Right forelimb (tissue), 1 donor: ENCODE results near the gene ANKRD33B.
"Not testable (repeated sequence)": the region's sequence is repeated elsewhere in the genome, so short reads cannot be mapped to it uniquely, and the experiment has no call there.

Experiments
- DNase-seq: peaks from one replicate; pipeline ENCODE4 v3.0.0-alpha.2; 2018

The ANKRD33B gene

DNA sequence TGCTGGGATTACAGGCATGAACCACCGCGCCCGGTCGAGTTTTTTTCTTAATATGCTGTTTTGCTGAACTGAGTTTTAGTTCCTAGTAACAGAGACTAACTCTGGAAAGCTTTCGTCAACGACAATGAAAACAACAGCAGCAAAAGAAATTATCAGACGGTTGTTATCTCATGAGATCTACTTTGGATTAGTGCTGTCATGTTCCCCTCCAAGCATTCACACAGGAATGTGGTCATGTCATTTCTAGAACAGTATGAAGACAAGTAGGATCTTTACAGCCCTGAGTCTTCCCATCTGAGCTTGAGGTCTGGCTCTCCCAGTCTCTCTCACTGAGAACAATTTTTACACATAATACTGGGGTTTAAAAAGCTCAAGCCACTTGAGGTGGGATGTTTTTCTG lies 4.0 kb upstream of the ANKRD33B start:
- no peak for DNase-seq

DNA sequence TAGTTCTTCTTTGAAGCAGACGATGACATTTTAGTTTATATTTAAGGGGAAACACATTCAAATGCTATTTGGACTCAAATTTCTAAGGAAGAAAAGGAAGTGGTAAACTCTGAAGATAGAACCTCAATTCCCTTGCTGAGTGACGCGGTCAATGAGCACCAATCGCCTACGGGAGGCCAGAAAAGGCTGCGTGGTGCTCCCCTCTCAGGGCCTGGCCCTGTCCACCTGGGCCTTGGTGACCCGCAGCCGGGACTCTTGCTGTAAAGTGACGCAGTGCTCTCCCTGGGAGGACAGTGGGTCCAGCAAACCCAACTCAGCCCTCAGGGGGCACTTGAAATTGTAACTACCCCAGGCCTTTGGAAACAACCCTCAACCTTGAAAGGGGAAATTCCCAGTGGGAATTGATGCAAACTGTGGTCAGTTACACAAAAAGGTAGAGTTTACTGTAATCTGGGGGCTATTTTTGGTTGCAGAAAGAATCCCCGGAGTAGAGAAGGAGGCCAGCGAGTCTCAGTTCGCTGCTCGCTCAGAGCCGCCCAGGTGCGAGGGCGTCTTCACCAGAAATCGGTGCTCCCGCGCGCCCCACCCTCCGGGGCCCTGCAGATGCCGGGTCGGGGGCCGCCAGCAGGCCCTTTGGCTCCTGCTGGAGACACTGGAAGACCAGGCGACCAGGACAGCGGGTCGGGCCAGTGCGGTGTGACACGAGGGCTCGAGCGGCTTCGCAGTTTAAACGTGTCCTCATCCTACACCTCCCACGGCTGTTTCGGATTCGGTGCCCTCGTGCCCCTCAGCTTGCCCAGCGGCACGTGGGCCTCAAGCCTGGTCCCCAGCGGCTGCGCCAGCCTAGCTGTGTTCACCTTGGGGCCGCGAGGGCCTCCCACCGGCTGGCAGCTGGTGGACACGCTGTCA lies 1.4 kb upstream of the ANKRD33B start:
- no peak for DNase-seq

DNA sequence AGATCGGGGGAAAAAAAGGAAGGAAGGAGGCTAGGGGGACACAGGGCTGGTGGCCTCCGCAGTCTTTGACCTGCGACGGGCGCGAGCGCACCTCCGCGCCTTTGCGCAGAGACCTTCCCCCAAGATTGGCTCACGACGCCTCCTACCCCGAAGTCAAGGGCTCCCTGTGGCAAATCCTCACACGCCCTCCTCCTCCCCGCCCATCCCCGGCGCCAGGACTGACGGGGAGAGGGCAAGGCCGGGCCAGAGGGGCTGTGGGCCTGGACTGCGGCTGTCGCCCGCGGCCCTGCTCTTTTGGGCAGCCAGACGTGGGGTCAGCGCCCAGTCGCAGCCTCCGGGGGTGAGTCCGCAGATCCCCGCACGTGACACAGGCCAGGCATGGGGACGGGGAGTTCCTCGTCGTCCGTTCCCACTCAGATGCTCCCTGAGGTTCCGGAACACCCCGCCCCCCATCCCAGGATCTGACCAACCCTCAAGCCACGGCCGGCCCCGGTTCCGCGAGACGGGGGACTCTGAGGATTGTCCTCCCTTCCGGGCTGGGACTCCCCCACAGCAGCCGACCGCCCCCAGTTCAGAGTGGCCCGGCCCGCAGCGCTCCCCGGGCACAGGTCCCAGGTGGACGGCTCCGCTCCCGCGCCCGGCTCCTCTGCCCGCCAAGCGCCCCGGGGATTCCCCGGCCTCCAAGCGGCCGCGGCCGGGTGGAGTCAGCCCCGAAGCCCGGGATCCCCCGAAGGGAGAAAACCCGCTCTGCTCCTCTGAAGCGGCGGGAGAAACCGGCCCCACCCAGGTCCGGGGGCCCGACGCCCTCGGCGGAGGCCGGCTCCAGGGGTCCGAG lies 543 bp upstream of the ANKRD33B start:
- DNase-seq: peak; percentile 54

DNA sequence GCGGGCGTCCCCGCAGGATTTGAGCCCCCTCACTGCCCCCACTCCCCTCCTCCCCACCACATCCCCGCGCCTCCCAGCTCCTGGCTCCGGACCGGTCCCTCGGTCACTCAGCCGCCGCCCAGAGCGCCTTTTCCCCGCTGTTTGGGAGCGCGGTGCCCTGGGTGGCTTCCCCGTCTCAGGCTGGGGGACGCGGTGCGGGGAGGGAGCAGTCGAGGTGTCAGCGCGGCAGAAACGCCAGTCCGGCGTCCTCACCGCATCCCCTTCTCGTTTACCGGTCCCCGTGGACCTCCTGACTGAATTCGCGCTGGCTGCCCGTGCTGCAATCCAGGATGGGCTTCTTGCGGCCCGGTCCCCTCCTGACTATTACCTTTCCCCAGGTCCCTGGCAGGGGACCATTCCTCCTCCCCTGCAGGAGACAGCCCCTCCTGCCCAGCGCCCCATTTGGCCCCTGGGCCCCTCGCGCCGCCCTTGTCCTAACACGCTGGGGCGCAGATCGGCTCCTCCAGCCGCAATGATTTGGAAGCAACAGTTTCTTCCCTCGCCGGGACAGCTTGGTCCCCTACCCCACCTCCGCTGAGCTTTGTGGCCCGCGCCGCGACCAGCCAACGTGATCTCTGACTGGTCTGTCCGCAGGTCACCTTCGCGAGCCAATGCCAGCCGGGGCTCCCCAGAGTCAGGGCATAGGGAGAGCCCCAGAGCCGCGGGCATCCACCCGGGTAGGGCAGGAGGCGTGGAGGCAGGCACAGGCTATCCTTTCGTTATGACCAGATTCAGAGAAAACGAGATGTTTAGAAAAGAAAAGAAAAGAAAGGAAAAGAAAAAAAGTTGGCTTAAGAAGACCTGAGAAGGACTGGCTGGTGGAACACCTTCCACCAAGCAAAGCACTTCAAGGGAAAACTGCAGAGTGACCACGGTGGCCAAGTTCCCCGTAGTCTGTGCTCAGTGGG lies 1.2 kb downstream of the ANKRD33B start:
- DNase-seq: no peak

DNA sequence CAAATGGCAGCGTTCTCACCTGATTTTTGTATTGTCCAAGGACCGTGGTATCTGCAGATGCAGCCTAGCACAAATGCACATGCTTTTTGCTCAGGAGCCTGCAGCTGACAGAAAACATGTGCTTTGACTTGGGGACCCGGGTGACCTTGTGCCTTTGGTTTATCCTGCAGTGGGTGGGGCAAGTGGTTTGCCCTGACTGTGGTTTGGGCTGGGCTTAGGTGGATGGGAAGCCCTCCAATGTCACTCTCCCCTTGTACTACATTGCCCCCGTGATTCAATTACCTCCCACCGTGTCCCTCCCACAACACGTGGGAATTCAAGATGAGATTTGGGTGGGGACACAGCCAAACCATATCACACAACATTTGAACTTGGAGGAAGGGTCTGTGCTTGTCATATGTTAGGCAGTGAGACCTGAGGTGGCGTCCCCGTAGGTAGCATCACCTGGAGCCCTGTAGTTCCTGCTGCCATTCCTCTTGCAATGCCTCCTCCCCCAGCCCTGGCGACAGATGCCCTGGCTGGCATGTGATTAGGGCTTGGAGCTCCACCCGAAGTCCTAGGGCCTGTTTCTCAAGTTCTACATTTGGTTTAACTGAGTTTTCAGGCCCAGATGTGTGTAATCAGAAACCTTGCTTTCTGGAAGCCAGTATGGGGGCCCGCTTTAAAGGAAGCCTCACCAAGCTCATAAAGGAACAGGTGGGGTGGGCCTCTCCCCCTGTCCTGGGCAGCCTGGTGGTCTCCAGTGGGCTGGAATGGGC lies 2.1 kb downstream of the ANKRD33B start:
- no peak for DNase-seq

DNA sequence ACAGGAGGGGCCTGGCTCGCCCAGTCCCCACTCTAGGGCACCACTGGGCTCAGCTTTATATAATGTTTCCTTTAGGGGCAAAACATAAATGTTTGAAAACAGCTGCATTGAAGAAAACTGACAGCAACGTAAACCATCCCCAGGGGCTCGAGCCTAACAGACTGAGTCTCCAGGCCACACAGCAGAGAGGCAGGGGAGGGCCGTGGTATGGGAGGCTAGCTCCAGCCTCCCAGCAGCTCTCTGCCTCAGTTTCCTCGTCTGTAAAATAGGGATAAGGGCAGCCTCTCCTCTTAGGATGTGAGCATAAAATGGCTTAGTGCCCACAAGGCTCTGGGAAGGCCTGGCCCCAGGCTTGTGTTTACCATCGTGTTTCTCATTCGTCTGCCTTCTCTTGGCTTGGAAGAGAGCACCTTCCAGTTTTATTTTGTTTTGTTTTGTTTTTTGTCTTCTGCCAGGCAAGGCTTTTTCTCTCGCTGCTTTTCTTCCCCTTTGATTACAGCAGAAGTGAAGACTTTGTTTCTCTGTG lies 2.7 kb downstream of the ANKRD33B start:
- DNase-seq: no peak

DNA sequence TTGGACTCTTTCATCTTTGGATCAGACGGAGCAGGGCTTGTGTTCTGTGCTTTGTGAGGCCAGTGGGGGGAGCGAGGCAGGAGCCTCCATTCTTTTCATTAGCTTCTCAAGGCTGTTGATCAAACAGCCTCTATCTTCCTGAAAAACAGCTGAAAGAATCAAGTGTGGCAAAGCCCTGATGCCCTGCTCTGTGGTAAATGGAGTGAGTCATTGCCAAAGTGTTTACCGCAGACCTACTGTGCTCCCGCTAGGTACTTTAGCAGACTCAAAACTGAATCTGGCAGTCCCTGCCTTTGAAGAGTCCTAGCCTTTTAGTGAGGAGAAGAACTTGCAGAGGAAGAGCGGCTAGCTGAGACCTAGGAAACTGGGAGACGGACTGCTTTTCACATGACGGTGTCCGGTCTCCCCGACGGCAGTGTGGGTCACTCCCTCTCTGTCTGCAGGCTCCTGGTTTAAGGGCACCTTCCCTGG lies 3.3 kb downstream of the ANKRD33B start:
- DNase-seq: no peak

DNA sequence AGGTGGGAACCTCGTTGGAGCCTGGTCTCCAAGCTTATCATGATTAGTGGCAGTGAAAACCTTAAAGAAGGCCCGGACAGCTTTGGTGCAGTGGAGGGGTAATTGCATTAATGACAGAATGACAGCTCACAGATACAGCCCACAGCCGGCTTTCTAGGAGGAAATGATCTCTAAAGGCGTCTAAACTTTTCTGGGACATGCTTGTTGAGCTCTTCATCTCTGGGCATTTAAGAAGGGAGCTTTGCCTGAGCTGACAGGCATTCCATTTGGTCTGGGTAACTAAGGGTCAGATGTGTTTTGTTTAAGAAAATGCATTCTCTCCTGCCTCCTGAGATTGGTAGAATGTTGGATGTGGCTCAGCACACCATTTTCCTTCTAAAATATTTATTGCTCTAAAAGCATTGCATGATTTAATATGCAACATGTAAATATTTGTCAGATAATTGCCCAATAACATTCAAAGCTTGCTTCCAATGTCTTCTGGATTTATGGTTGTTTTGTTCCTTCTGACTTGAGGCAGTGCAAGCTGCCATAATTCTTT lies 4.0 kb downstream of the ANKRD33B start:
- no peak for DNase-seq

DNA sequence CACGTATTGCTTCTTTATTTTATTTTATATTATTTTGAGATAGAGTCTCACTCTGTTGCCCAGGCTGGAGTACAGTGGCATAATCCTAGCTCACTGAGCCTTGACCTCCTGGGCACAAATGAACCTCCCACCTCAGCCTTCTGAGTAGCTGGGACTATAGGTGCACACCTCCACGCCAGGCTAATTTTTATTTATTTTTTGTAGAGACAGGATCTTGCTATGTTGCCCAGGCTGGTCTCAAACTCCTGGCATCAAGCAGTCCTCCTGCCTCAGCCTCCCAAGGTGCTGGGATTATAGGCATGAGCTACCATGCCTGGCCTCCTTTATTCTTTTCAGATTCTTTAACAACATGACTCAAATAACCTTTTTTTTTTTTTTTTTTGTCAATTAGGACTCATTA lies 6.7 kb downstream of the ANKRD33B start:
- DNase-seq: not testable (repeated sequence)

DNA sequence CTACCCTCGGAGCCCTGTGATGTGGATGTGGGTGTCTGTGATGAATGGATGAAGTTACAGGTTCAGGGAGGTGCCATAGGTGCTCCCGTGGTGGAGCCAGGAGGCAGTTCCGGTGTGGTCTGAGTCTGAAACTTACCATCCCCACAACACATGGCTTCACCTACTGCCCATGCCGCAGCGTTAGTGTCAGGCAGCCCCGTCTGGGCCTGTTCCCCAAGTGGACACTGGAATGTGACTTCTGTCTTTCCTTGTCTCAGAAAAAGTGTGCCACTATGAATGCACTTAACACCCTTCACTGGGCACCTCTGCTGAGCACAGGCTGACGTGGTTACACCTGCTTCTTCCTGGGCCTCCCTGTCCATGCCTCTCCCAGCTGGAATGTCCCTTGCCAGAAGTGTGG lies 8.6 kb downstream of the ANKRD33B start:
- DNase-seq: no peak

DNA sequence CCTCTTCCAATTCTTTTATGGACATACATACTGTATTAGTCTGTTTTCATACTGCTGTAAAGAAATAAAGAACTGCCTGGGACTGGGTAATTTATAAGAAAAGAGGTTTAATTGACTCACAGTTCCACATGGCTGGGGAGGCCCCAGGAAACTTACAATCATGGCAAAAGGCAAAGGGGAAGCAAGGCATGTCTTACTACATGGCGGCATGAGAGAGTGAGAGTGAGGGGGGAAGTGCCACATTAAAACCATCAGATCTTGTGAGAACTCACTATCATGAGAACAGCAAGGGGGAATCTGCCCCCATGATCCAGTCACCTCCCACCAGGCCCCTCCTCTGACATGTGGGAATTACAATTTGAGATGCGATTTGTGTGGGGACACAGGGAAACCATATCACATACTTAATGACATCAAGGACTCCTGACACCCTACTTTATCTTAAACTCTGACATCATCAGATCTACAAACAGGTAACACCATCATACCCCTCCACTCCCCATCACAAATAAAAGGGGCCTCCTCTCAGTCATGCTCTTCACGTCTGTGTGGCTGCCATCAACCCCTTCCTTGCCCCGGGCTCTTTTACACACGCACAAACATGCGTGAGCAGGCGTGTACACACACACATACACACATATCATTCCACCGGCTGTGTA lies 9.7 kb downstream of the ANKRD33B start:
- no peak for DNase-seq

DNA sequence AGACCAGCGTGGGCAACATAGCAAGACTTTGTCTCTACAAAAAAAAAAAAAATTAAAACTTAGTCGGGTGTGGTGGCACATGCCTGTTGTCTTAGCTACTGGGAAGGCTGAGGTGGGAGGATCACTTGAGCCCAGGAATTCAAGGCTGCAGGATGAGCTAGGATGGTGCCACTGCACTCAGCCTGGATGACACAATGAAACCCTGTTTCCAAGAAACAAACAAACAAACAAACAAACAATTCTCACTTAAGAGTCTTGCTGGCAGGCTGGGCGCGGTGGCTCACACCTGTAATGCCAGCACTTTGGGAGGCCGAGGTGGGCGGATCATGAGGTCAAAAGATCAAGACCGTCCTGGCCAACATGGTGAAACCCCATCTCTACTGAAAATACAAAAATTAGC lies 11.0 kb downstream of the ANKRD33B start:
- DNase-seq: not testable (repeated sequence)

DNA sequence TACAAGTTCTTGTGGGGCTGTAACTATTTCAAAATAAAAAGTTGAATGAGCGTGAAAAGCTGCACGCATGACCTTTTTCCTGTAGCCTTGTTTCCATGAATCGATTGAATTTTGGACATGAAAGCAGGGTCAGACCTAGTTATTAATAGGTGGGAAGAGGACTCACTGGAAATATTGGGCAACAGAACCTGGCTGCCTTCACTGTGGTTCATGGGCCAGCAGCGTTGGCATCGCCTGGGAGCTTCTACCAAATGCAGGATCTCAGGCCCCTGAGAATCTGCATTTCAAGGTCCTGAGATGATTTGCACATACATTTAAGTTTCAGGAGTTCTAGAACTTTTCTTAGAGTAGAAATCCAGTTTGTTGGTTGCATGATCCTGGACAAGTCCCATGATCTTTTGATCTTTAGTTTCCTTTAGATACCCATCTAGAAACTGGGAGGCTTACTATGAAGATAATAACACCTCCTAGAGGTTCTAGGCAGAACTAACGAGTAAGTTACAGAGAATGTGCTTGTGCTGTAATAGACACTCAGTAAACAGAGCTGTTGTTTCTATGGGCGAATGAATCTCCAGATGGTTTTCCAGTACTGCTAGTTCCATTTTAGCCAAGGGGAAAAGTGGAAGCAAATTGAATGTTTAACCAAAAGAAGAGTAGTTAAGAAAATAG lies 12.4 kb downstream of the ANKRD33B start:
- no peak for DNase-seq

DNA sequence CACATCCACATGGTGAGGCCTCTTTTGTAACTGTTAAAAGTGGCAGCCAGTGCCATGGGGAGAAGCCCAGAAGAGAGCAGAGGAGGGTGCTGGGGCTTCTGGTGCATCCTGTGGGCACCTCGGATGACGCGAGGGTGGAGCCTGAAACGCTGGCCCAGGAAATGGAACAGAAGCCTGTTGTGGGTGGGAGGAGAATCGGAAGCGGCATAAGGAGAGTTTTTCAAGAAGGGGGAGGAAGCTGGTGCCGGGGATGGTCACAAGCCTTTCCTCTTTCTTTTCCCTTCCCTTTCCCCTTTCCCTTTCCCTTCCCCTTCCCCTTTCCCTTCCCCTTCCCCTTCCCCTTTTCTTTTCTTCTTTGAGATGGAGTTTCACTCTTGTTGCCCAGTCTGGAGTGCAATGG lies 12.9 kb downstream of the ANKRD33B start:
- no peak for DNase-seq

DNA sequence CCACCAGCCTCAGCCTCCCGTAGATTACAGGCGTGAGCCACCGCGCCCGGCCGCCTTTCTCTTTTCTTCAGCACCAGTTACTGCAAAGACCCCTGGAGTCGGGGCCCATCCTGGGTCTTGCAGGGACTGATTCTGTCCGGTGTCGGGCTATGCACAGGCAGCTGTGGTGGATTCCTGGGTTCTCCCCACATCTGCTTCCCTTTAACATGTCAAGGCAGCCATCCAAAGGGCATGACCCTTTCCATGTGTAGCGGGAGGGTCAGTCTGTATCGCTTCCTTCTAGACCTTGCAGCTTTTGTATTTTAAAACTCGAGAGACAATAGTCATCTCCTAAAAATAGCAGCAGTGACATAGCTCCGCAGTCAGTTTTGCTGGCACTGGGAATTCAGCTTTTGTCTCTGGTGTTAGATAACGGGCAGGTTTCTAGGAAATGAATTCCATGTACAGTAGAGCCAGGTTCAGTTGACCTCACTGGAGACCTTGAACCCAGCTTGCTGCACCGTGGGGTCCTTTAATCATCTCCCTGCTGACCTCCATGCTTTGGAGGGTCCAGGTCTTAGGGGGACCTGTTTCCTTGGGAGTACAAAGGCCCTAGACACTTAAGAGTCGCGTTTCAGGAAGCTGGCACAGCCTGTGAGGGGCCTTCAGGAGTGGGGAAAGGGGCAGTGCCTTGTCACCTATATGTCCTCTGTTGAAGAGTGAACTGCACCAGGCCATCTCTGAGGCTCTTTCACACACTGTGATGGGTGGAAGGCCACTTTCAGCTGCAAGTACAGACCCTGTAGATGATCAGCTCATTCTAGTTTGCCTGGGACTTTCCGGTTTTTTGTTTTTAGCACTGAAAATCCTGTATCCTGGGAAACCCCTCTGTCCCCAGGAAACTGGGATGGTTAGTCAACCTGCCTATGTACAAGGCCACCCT lies 13.8 kb downstream of the ANKRD33B start:
- no peak for DNase-seq

DNA sequence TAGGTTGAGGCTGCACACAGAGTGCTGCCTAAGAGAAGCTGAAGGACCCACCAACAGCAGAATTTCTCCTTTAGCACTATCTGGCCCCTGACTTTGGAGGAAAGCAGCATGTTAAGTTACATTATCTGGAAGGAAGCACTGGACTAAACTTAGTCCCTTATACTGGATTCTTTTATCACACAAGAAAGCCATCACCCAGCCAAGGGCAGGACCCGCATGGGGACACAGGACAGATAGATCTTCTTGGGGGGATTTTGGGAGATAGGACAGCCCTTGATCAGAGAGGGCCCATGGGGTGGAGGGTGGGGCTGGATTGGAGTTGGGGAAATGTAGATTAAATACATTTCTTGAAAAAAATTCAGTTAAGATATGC lies 14.4 kb downstream of the ANKRD33B start:
- DNase-seq: no peak

DNA sequence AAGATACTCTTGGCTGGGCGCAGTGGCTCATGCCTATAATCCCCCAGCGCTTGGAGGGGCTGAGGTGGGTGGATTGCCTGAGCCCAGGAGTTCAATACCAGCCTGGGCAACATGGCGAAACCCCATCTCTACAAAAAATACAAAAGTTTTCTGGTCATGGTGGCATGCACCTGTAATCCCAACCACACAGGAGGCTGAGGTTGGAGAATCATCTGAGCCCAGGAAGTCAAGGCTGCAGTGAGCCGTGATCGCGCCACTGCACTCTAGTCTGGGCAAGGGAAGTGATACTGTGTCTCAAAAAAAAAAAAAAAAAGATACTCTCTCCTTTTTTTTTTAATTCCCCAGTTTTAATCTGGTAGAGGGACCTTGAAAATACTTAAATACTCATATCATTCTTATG lies 15.0 kb downstream of the ANKRD33B start:
- no peak for DNase-seq

DNA sequence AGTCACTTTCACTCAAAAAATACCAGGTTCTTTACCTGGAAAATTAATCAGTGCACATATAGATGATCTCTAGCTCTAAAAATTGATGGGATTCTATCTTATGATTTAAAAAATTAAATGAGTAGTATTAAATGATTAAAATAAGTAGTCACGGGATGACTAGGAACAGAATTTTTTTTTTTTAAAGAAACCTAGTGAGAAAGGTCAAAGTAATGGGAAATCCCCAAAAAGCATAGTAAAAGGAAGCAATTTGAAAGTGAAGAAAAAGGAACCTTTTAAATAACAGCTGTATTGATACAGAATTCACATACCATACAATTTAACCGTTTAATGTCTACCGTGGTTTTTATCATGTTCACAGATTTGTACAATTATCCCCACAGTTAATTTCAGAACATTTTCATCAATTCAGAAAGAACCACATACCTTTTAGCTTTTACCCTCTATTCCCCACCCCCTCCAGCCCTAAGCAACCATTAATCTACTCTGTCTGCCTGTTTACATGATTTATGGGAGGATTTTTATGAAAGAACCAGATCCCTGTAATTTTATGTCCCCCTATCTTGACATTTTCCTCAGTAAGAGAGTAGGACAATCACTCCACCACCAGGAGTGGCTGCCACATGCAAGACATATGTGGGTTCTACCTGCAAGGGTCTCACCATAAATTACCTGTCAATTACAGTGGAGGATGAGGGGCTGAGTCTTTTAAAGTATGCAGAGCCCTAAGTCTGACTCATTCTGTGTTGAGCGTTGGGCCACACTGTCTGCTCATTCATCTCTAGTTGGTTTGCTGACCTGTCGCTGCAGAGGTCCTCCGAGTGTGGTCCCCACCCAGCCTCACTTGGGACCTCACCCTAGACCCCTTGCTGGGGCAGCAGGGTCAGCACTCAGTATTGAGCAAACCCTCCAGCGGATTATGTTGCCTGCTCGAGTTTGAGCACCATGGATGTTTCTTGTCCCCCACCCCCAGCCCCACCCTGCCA lies 16.0 kb downstream of the ANKRD33B start:
- no peak for DNase-seq
